ENCODE measurements around the gene MLANA. TPM values are rescaled to one million over a fixed set of nuclear protein-coding genes. Genes with fewer than 3 reads are reported as not detected.

MLANA gene
- total RNA-seq, 1 donor from 2014 or later, result not detected

DNA sequence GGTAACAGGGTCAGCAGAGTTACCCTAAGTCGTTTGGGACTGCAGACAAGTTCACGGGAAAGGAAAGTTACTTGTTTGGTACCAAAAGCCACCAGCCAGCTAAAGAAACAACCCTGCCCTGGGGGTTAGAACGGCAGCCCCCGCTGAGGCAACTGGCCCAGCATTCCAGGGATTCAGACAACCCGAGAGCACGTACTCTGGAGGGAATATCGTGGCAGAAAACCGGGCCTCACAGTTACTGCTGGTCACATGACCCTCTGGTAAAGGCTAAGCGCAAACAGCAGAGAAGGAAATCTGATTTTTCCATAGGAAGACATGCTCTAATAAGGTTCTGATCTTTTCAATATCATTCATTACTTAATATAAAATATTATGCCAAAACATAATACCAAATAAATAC lies 22.5 kb upstream of the MLANA start:
- no peak for ATAC-seq (ENCODE audit: low read depth)
- POLR2A ChIA-PET, result no interaction called here

DNA sequence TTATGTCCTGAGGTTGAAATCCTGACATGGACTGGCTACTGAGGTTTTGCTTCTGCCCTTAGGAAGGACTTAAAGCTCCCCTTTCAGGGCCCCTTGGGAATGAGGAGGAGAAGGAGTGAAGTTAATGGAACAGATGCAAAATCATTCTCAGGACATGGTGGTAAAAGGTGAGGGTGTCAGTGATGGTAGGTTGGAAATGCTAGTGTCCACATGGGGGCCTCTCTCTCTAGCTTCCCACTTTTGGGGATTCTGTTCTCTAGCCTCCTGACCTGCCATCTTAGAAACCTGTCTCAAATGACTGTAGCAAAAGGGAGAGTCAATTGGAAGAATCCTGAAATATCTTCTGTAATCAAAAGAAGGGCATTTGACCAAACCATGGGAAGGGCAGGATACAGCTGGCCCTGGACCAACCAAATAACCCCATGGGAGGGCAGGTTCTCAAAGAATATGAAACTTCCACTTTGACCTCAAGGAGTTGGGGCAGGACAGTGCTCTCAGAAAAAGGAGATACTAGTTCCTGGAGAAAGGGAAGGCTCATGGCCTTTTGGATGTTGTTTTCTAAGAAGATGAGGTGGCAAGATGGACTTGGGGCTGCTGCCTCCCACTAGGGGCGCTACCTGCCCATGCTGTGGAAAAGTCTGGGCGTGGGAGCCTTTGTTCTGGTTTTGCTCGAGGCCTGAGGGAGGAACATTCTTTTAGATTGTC lies 21.2 kb upstream of the MLANA start:
- Mint-ChIP-seq H3K9me3 (no peaks in the 10 kb centered on the region), H3K36me3 (ENCODE audit: low read depth) (peaks cover 7% of the 10 kb centered on the region), H3K27ac (no peak overlapping the region), H3K4me1 (no peaks in the 10 kb centered on the region), H3K27me3 (no peaks in the 10 kb centered on the region), H3K4me3 (no peak overlapping the region)
- TF ChIP-seq, protein P1, sequence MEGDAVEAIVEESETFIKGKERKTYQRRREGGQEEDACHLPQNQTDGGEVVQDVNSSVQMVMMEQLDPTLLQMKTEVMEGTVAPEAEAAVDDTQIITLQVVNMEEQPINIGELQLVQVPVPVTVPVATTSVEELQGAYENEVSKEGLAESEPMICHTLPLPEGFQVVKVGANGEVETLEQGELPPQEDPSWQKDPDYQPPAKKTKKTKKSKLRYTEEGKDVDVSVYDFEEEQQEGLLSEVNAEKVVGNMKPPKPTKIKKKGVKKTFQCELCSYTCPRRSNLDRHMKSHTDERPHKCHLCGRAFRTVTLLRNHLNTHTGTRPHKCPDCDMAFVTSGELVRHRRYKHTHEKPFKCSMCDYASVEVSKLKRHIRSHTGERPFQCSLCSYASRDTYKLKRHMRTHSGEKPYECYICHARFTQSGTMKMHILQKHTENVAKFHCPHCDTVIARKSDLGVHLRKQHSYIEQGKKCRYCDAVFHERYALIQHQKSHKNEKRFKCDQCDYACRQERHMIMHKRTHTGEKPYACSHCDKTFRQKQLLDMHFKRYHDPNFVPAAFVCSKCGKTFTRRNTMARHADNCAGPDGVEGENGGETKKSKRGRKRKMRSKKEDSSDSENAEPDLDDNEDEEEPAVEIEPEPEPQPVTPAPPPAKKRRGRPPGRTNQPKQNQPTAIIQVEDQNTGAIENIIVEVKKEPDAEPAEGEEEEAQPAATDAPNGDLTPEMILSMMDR (IDR thresholded peaks at IDR 0.05), result no peak
- ChIA-PET CTCF (interaction anchor here (1.1 kb wide), 1 partner anchor 15 kb away, joined by 3 read pairs; no protein-coding TSS in a partner anchor), POLR2A (no interaction called here)
- no peak for ATAC-seq (ENCODE audit: low read depth)
- no peak for DNase-seq
- intact Hi-C loops (cut with micrococcal nuclease), result no loop called here

More for the DNA sequence above, 22.5 kb upstream of the MLANA start:
- no peaks in the 10 kb centered on the region for H3K4me1 Mint-ChIP-seq
- H3K36me3 Mint-ChIP-seq (ENCODE audit: low read depth), result peaks cover 7% of the 10 kb centered on the region
- intact Hi-C loops (cut with micrococcal nuclease), result no loop called here
- no peaks in the 10 kb centered on the region for H3K27me3 Mint-ChIP-seq
- CTCF ChIA-PET, result no interaction called here
- TF ChIP-seq, protein P1 (IDR thresholded peaks at IDR 0.05), result no peak
- no peak overlapping the region for H3K4me3 Mint-ChIP-seq
- H3K9me3 Mint-ChIP-seq, result no peaks in the 10 kb centered on the region
- no peak for DNase-seq
- H3K27ac Mint-ChIP-seq, result no peak overlapping the region

DNA sequence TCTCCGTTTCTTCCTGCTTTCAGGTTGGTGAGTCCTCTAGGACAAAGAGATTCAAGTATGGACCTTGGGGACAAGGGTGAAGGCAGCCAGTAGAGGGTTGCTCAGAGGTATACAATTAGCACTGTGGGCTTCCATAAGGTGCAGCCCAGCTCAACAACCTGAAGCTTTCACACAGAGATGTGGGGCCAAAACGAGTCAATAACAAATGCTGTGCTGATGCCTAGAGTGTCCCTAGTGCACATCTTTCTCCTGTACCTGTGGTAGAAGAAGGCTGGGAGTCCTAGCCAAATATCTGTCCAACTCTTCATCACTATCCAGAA lies 20.7 kb upstream of the MLANA start:
- Mint-ChIP-seq H3K9me3 (no peaks in the 10 kb centered on the region), H3K4me1 (no peaks in the 10 kb centered on the region), H3K4me3 (no peak overlapping the region), H3K36me3 (ENCODE audit: low read depth) (peaks cover 7% of the 10 kb centered on the region), H3K27ac (no peak overlapping the region), H3K27me3 (no peaks in the 10 kb centered on the region)
- ChIA-PET CTCF (interaction anchor here (1.1 kb wide), 1 partner anchor 14 kb away, joined by 3 read pairs; no protein-coding TSS in a partner anchor), POLR2A (no interaction called here)
- TF ChIP-seq, protein P1 (IDR thresholded peaks at IDR 0.05), result no peak
- ATAC-seq (ENCODE audit: low read depth), result no peak
- intact Hi-C loops (cut with micrococcal nuclease), result no loop called here
- DNase-seq, result no peak

DNA sequence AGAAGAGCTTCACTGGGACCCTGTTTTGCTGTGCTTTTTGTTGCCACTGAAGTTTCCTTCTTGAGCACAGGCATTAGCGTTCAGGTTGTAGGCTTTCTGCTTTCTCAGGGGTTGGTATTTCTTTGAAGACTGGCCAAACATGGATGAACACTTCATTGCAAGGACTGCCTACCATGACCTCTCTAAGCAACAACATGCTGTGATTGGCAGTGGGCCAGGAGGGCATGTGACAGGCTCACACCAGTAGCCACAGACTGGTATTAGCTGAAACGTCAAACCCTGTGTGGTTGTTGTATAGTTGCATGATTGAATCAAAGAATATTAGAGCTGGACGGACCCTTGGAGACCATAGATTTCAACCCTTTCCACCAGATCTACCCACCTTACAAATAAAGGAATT lies 20.0 kb upstream of the MLANA start:
- TF ChIP-seq, protein P1 (IDR thresholded peaks at IDR 0.05), result no peak
- DNase-seq, result no peak
- ATAC-seq (ENCODE audit: low read depth), result no peak
- no peaks in the 10 kb centered on the region for H3K27me3 Mint-ChIP-seq
- intact Hi-C loops (cut with micrococcal nuclease), result no loop called here
- no peak overlapping the region for H3K4me3 Mint-ChIP-seq
- ChIA-PET POLR2A (no interaction called here), CTCF (no interaction called here)
- H3K36me3 Mint-ChIP-seq (ENCODE audit: low read depth), result peaks cover 7% of the 10 kb centered on the region
- H3K27ac Mint-ChIP-seq, result no peak overlapping the region
- no peaks in the 10 kb centered on the region for H3K9me3 Mint-ChIP-seq
- peaks cover 2% of the 10 kb centered on the region for H3K4me1 Mint-ChIP-seq

DNA sequence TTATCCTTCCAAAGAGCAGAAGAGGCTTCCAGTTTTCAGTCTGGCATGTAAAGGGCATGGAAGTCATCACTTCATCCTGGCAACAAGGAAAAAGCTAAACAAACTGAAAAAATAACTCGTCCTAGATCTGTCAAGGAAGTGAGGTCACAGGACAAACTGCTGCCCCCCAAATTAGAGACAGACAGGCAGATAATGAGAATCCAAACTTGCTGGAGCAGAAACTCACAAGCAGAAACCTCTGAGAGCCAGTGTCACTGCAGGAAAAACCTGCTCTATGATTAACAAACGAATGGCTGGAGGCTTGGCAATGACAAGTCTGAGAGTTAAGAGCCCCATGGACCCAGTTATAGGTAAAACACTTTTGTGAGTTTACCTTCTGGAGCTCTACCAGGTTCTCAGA lies 18.9 kb upstream of the MLANA start:
- Mint-ChIP-seq H3K4me3 (no peak overlapping the region), H3K9me3 (no peaks in the 10 kb centered on the region), H3K27me3 (no peaks in the 10 kb centered on the region), H3K36me3 (ENCODE audit: low read depth) (peaks cover 7% of the 10 kb centered on the region), H3K4me1 (peaks cover 9% of the 10 kb centered on the region), H3K27ac (no peak overlapping the region)
- ChIA-PET POLR2A (no interaction called here), CTCF (no interaction called here)
- ATAC-seq (ENCODE audit: low read depth) (no peak), DNase-seq (no peak)
- TF ChIP-seq, protein P1 (IDR thresholded peaks at IDR 0.05), result no peak
- intact Hi-C loops (cut with micrococcal nuclease), result no loop called here
